Kasumi-1 (cell line): ENCODE data around the gene PDZD2.

Experiments
- DNase-seq, 2 experiments: peaks; one replicate each; lab custom pipeline; 2025; lab: John Stamatoyannopoulos, UW

Gene PDZD2

DNA sequence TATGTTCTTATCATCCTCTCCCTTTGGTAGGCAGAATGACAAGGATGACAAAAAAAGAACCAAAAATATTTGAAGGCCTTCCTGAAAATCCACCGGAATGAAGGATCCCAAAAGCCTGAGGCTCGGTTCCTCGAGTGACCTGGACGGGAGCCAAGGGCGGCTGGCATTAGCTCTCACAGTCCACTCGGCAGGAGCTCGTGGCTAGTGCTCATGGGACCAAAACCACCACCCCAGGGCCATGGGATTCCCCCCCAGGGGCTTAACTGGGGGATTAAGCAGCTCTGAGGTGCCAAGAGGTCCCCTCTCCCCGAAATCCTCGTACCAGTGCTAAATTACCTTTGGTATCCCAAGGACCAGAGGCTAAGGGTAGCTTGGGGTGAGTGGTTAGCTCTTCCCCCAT is 586 bp upstream of the PDZD2 start:
- DNase-seq, result no peak

DNA sequence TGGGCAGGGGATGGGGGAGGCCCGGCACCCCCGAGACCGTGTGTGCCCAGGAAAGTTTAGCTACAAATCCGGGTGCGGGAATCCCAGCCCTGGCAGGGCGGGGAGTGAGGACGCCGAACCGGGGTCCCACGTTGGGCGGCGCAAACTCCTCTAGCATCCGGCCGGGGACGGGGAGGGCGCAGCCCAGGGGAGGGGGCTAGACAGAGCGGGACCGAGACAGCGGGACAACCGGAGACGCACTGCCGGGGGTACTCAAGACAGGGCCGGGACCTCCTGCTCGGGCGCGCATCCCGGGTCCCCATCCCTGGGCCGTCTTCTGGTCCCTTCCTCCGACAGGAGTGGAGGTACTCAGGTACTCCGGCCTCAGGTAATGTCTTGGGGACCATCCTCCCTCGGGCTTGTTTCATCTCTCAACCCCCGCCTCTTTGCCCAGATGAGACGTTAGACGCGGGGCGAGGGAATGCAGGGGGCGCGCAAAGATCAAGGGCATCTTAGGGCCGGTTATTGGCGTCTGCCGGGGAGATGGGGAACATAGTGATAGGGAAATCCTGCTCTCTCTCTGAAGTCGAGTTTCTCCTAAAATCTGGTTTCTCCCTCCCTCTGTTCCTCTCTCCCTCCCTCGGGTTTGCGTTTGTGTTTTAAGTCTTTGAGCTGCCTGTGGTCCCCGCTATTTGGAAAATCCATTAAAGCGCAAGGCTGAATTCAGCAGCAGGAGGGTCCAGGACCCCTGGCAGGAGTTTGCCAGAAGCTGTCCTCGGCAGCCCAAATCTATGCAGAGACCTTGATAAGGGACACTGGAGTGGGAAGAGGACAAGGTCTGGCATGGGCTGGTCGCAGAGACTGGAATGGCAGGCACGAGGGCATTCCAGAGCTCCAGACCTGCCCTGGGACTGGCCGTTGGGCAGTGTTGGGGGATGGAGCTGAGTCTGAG is 815 bp downstream of the PDZD2 start:
- no peak for DNase-seq

DNA sequence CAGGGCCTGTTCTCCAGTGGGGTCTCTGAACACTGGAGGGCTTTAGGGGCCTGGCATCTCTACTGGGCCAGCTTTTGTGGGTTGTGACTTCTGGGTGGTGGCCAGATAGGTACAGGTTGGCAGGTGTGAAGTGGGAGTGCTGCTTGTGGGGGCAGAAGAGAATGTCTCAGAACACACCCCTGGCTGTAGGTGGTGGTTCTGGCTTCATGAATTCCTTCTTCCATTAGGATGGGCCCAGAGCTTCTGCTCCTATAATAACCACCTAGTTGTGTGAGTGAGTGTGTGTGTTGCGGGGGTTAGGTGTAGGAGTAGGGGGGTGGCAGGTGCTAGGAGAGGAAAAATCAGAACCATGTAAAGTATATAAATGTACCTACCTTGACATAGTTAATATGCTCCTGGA is 1.6 kb downstream of the PDZD2 start:
- no peak for DNase-seq

DNA sequence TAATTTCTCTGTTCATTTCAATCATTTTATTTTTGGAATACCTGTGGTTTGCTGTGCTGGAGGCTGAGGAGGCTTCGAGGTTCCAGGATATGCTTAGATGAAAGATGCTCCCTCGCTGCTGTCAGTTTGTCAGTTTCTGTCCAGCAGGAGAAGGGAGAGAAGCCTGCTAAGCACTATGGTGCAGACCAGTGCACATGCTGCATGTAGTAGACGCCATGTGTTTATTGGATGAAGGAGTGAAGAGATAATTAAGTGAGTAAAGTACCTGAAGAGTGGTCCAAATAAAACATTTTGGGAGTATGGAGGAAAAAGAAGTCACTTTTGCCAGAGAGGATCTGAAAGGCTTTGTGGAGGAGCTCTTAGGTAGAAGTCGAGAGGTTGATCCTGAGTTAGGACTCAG is 2.1 kb downstream of the PDZD2 start:
- no peak for DNase-seq

DNA sequence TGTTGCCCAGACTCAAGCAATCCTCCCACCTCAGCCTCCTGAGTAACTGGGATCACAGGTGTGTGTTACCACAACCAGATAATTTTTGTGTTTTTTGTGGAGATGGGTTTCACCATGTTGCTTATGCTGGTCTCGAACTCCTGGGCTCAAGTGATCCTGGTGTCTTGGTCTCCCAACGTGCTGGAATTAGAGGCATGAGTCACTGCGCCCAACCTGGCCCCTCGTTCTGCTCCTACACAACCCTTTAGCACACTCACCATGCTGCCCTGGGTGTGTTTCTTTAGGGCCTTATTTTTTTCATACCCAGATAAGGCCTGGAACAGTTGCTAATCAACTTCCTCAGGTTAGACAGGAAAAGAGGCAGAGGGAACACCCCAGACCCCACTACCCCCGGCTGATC is 2.6 kb downstream of the PDZD2 start:
- DNase-seq, result no peak

DNA sequence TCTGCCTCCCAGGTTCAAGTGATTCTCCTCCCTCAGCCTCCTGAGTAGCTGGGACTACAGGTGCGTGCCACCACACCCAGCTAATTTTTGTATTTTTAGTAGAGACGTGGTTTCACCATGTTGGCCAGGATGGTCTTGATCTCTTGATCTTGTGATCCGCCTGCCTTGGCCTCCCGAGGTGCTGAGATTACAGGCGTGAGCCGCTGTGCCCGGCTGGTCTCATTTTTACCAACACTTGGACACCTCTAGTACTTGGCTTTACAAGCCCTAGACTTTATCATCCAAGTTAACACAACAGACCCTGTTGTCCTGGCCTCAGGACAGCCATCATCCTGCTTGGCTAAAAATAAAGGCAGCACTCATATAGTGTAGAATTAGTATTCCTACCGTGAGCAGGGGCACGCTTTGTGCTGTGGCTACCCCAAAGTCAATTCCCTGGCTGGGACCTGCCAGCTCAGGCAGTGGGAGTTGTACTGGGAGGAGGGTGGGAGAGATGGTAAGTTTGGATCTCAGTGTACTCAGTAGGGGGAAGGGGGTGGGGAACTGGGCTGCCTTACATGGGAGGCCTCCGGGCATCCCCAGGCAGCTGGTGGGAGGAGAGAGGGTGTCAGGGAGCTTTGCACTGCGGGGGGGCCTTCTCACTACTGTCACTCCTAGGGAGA is 6.6 kb downstream of the PDZD2 start:
- DNase-seq, result no peak

DNA sequence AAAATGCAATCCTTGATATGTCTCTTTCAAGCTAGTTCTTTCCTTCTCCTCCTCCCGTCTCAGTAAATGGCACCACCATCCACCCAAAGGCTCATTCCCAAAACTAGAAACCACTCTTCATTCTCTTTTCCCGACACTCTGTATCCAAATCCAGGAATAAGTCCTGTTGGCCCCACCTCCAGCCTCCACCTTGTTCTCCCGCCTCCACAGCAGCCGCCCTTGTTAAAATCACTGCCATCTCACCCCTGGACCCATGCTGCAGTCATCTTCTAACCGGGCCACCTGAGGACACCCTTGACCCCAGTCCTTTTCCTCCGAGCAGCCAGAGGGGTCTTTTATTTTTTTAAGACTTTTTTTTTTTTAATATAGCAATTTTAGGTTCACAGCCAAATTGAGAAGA is 9.4 kb downstream of the PDZD2 start:
- DNase-seq, result no peak

DNA sequence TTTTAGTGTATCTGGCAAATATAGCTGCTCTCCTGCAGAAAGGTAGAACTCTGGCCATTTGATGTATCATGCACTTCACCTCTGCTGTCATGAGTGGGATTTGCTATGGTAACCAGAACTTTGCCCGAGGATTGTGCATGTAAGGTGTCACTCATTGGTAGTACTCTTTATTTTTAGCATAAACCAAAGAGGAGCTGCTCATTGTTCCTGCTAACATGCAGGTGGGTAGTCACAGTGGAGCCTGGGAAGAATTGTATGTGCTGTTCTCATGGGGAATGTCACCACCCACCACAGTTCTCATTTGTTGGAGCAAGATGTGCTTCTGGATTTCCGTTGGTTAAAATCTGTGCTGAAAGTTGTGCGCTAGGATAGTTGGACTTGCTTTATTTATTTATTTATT is 12.3 kb downstream of the PDZD2 start:
- no peak for DNase-seq

DNA sequence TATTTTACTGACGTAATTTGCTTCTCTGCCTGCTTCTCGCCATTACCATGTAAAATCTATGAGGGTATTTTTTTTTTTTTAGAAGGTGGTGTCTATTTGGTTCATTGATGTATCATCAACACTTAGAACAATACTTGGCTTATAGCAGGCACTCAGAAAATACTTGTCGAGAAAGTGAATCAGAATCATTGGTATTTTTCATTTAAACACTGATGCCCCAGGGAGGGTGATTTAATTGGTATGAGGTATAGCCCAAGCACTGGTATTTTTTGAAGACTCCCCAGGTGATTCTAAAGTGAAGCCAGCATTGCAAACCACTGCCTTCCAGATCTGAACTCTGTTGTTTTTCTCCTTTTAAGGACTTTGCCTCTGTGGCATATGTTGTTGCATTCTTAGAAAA is 16.6 kb downstream of the PDZD2 start:
- no peak for DNase-seq

DNA sequence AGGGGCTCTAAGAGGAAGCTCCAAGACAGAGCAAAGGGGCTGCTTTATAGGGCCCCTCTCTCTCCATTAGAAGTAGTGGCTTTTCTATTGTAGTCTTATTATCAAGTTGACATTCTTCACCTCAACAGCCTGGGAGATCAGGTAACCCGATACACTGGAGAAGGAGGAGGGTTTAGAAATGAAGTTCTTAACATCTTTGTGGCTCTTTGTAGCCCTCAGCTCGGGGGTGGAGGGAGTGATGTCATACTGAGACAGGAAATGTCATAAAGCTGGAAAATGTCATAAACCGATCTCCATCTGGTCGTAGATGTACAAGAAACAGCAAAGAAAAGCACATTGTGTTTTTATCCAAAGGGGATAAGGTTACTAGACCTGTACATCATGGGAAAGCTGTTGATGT is 17.9 kb downstream of the PDZD2 start:
- no peak for DNase-seq

DNA sequence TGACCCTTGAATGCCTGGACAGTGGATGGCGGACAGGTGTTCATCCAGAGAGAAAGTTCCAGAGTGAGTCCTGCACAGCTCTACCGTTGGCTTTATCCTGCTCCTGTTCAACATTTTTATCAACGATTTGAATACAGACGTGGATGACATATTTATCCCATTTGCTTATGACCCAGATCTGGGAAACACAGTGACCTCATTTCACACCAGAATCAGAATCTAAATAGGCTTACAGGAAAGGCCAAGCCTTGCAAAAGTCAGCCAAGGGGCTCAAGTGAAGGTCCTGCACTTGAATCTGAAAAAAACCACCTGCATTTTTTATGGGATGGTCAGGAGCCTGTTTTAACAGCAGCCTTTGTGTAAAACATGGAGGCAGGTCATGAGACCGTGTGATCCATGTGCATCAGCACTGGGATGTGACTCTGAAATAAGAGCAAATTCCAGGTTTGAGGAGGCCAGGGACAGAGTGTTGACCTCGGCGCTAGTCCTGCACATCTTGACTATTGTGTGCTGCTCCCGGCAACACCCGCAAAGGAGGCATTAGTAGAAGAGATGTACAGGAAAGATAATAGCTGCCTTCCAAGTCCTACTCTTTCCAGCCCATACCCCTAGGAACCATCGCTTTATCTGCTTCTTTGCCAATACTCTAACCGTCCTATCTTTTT is 18.5 kb downstream of the PDZD2 start:
- no peak for DNase-seq

DNA sequence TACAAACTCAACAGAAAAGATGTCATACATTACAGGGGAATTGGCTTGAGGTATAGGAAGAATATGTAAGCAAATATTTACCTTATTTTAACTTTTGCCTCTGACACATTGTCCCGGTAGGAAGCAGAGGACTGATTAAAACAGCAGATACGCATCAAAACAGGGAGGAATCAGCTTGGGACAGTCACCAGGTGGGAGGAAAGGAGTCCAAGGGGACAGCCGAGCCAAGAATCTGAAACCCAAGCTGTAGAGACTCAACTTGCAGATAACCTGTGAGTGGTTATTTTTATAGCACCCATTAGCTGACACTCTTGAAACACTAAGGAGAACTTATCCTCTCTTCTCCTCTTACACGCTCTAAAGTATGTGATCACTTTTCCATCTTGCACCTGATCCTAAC is 22.3 kb downstream of the PDZD2 start:
- no peak for DNase-seq

DNA sequence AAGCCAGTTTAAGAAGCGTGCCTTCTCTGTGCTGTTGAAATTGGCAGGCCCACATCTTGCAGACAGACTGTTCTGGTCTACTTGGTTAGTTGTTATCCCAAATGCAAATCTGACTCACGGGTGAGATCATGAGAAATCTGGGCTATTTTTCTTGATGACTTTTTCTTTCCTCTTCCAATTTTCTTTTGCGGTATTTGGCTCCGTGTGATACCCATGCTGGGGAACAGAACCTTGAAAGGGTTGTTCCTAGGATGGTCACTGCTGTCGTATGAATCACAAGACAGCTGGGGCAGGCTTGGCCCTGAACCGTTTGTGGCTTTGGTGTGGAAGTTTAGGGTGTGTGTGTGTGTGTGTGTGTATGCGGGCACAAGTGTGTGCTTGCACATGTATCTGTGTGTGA is 24.6 kb downstream of the PDZD2 start:
- DNase-seq, result no peak

DNA sequence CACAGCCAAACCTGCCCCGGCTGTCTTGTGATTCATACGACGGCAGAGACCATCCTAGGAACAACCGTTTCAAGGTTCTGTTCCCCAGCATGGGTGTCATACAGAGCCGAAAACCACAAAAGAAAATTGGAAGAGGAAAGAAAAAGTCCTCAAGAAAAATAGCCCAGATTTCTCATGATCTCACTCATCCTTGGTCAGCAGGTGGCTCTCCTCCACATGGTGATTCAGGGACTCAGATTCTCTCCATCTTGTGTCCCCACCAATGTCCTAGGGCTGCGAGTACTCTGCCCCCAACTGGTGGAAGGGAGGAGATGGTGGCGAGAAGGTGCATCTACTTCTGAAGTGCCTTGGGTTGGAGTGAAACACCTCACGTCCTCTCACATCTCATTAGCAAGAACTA is 25.6 kb downstream of the PDZD2 start:
- no peak for DNase-seq

DNA sequence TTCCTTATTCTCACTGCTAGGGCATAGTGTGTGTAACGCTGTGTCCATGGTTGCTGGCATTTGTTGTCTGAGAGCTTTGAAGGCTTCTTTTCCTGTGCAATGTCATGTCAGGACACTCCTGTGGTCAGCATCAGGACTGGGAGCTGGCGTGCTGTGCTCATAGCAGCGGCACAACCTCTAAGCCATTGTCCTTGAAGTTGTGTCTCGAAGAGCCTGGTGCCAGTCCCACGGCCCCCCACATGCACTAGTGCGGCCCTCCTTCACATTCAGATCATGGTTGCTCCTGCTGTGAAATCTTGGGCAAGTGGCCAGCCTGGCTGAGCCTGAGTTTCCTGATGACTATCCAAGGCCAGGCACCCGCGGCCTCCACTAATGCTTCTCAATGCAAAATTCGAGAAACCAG is 32.4 kb downstream of the PDZD2 start:
- DNase-seq, result no peak

DNA sequence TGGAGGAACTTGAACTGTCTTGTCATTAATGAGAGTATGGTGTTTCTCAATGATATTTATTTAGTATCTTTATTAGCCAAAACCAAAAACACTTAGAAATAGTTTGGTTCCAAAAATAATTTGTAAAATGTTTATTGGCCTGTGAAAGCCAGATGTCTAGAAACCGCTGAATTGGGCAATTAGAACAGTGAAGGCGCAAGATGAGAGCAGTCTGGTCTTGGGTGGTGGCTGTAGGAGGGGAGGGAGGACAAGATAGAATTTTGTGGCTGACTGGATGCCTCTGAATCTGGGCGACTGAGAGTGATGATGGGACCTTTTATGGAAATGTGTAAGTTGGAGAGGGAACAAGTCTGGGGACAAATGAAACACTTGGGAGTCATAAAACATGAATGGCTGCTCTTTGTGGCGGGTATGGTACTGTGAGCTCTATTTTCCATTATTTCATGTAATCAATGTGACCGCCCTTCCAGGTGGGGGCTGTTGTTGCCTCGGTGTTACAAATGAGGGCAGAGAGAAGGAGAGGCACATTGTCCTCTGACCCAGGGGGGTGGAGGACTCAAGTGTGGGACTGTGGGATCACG is 35.5 kb downstream of the PDZD2 start:
- no peak for DNase-seq

DNA sequence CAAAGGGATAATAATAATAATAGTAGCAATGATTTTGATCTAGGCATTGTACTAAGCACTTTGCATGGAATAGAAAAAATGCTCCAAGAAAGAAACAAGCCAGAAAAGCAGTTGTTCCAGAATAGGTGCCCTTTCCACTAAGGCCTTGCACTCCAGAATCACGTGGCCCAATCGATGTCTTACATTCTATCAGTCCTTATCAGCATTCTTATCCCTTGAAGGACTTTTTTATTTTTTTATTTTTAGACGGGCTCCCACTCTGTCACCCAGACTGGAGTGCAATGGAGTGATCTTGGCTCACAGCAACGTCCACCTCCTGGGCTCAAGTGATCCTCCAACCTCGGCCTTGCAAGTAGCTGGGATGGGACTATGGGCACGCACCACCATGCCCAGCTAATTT is 36.5 kb downstream of the PDZD2 start:
- no peak for DNase-seq

DNA sequence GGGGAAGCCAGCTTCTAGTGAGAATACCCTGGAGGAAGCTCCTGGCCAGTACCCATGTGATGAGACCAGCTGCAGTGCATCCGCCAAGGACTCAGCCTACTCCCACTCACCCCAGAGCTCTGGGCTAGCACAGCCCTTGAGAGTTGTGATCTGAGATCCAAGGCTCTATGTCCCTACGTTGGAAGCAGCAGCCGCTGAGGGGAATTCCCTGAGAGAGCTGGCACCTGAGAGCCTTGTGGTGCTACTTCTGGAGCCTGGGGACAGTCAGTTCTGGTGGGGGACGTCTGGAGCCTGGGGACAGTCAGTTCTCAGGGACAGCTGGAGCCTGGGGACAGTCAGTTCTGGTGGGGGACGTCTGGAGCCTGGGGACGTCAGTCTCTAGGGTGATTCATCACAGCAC is 39.2 kb downstream of the PDZD2 start:
- DNase-seq, result no peak

DNA sequence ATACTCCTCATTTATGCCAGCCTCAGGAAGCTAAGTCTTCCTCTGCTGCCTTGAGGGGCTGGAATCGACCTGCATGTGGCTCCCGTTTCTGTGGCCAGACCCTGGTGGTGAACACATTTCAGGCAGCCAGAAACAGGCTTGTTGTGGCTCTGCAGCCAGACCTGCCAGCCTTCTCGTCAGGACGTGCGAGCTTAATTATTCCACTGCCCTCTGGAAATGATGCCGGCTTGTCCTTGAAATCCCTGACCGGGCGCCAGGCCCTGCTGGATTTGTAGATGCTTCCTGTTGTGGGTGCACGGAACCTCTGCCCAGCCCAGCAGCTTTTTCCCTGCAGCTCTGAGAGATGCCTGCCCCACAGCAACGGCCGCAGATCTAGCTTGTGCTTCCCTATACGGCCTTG is 41.6 kb downstream of the PDZD2 start:
- no peak for DNase-seq

DNA sequence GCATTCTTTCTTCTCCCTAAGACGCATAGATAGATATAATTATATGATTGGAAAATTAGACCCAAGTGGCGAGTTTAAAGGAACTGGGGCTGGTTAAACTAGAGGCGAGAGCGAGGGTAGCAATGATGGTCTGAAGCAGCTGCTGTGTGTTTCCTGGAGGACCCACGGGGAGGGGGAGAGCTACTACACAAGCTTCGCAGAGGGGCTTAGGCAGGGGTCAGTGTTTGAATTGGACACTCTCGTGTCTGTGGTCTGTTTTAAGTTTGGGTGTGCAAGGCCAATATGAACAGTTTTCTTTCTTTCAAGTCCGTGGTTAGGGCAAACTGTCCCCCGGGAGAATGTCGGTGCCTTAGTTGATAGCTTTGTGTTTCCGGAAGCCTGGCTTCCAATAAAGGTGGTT is 43.1 kb downstream of the PDZD2 start:
- no peak for DNase-seq

DNA sequence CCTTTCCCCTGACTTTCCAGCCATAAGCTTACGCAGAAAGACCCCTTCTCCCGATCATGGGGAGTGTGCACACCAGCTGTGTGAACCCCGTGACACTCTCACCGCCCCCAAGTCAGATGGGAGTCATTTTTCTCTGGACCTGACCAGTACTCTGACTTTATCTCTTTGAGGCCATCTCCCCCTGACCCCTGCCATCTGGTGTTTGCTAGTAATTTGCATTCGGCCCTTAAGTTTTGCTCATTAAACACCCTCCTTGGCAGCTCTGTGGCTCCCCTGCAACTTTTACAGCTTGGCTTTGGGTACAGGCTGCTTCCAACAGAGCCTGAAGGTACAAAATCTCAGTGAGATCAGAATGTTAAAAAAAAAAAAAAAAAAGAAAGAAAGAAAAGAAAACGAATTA is 43.9 kb downstream of the PDZD2 start:
- DNase-seq, result no peak

DNA sequence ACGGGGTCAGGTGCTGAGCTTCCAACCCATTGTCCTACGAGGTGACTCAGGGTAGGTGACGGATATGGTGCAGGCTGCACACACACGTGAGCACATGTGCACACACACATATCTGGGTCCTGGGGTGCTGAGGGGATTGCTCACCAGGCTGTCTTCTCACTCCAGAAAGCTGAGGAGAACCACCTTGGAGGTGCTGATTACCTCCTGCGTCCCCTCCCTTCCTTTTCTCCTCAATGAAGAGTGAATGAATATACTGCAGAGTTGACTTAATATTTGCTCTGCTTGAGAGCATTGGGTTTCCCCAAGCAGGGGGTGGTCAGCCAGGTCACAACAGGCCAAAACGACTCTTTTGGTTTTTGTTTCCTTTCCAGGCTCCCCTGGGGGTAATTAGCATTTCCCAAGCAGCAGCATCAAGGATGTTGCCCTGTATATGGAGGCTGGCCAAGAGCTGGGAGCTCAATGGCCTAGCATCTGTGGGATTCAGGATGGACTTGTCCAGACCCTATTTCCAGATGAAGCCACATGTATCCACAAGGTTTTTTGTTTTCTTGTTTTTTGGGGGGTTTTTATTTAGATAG is 49.7 kb downstream of the PDZD2 start:
- DNase-seq, result no peak
